NCI-H526 (cell line): Measurements from ENCODE around the gene SLC16A3.

Experiments
- DNase-seq, 2 experiments: peaks; one replicate each; lab custom pipeline; 2025; lab: John Stamatoyannopoulos, UW

SLC16A3 gene

DNA sequence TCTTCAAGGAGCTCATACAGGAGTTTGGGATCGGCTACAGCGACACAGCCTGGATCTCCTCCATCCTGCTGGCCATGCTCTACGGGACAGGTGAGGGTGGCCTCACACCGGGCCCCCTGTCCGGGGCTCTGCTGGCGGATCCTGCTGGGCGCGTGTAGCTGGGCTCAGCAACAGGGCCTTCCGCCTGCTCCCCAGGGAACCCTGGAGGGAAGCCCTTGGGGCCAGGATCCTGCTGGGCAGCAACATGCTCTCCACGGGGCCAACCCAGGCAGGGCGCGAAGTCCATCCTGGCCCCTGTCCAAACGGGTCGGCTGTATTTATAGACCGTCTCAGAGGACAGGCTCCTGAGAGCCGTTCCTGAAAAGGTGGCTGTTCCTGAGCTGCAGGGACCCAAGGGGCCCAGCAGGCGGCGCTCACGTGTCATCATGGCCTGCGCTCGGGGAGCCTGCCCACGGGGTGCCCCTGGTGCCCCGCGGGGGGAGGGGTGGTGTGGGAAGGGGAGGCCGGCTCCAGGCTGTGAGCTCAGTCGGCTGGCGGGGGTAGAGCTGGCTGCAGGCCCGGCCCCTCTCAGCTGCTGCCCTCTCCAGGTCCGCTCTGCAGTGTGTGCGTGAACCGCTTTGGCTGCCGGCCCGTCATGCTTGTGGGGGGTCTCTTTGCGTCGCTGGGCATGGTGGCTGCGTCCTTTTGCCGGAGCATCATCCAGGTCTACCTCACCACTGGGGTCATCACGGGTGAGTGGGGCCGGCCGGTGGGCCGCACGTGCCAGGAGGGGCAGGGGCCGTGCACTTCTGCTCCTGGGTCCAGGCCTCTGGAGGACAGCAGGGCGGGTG lies 7.5 kb downstream of the SLC16A3 start:
- peak; percentile 36 to 76 for DNase-seq

- no peak for DNase-seq
Observed at GRCh38 chr17:82237083-82237745, 8.4 kb downstream of the SLC16A3 start.

- DNase-seq = no peak
Observed at GRCh38 chr17:82237746-82238471, 9.1 kb downstream of the SLC16A3 start.

- DNase-seq = peak; percentile 39 to 64
Observed at GRCh38 chr17:82238472-82239201, 9.8 kb downstream of the SLC16A3 start.

- DNase-seq = no peak
Observed at GRCh38 chr17:82239401-82239925, 10.6 kb downstream of the SLC16A3 start.

- no peak for DNase-seq
Observed at GRCh38 chr17:82239926-82240505, 11.2 kb downstream of the SLC16A3 start.

GRCh38 chr17:82240506-82241182 lies 11.8 kb downstream of the SLC16A3 start:
- no peak for DNase-seq

DNA sequence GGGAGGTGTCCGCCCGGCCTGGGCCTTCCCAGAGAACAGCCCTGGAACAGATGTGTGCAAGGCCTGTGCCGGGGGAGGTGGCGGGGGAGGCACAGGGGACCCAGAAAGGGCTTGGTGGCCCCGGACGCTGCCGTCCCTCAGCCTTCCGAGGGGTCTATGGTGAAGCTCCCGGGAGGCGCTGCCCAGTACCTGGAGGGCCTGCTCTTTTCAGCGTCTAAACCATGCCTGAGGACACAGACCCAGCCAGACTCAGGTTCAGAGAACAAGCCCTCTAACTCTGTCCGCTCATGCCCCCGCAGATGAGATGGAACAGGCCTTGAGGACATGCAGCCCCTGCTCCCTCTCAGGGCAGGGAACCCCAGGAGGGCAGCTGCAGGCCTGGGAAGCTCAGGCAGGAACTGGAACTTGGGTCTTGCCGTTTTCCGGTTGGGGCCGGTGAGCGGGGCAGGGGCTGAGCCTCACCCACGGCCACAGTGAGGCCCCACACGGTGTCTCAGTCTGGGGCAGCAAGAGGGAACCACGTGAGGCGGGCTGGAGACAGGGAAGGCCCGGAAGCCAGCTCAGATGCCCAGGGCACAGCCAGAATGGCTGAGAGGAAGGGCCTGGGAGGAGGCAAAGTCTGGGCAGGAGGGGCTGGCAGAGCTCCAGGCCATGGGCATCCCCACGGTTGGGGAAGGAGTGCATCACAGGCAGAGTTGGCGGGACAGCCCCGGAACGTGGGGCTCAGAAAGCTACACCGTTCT lies 12.5 kb downstream of the SLC16A3 start:
- no peak for DNase-seq

DNA sequence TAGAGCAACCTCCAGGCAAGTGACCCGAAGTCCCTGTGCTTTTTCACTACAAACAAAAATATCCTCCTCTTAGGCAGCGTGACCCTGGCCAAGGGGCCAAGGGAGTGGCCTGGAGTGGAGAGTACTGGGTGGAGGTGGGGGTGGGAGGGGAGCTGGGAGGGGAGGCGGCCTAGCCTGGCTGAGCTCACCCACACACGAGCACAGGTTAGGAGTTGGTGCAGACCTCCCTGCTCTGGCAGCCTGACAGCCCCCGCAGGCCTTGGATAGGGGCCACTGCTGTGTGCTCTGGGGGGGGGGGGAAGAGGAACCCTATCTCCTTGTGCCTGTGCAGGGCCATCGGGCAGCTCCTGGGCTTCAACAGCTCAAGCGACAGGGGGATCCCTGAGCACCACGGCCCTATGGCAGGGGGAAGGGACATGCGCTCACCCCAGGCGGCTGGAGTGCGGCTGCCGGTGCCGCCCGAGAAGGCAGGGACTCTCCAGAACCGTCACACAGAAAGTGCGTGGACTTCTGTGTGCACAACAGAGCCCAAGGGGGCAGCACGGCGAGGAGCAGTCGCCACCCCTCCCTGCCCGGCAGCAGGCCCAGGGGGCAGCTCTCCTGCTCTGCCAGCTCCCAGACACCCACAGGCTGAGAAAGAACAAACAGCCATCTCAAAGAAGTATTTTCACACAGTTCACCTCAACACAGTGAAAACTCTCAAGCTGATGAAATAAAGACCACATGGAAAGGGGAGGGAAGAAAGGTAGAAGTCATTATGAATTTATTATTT lies 13.3 kb downstream of the SLC16A3 start:
- no peak for DNase-seq

DNA sequence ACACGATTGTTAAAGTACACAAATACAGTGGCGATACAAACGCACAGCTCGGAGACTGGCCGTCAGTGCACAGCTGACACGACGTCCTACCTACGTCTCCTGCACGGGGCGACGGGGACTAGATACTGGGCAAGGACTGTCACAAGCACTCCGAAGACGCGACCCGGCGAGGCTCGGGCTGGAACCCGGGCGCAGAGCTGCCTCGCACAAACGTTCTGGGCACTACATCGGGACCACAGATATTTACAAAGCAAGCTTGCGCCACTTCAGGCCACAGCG lies 13.8 kb downstream of the SLC16A3 start:
- DNase-seq = no peak

DNA sequence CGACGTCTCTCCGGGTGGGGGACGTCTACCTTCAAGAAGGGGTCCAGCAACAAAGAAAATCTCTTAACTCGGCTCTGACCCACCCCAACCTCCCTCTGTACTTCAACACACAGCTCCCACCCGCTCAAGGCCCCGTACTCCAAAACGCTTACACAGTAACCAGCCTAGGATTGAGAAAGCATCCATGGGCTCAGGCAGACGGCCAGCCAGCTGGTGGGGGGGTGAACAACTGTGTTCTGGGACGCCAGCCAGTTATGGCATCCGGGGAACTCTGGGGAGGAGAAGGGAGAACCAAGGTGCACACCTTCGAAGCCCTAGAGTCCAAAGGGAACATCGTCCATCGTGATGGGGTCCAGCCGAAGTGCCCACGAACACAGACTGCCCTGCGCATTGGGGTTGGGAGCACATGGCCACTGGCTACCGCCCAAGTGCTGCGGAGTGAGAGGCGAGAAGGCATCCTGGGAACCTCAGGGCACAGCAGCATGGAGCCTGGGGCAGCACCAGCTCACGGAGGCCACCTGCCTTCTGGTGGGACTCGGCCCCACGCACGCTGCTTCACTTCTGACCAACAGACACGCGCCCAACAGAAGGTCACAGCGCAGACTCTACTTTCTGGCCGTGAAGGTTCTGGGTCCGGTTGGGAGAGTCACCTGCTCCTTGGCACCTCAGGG lies 14.3 kb downstream of the SLC16A3 start:
- DNase-seq = no peak

DNA sequence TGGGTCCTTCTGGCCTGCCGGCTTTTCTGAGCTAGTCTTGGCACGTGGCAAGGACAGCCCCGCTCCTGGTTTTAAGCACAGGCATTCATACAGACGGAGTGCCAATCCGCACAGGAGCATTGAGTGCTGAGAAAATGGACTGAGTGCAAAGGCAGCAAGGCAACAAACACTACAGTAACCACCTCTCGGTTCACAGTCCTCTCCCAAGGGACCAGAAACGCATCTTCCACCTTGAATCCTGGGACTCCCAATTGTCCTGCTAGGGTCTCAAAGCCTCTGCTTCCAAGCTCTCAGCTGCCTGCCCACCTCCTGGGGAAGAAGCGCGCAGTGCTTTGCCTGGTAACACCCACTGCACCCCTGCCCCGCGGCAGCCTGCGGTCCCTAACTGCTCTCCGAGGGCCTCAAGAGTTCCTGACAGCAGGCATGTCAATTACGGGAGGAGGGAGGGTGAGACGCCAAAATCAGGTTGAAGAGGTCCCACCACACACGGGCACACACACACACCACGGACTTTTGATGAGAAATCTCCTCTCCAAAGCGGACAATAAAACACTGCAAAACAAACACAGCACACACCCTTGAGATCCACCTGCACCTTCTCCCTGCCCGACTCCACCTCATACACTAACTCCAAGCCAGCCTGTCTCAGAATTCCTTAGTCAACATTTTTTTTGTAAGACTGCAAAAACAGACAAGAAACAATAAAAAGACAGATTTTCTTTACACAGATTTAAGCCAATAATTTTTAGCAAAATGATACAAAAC lies 15.0 kb downstream of the SLC16A3 start:
- DNase-seq = no peak

DNA sequence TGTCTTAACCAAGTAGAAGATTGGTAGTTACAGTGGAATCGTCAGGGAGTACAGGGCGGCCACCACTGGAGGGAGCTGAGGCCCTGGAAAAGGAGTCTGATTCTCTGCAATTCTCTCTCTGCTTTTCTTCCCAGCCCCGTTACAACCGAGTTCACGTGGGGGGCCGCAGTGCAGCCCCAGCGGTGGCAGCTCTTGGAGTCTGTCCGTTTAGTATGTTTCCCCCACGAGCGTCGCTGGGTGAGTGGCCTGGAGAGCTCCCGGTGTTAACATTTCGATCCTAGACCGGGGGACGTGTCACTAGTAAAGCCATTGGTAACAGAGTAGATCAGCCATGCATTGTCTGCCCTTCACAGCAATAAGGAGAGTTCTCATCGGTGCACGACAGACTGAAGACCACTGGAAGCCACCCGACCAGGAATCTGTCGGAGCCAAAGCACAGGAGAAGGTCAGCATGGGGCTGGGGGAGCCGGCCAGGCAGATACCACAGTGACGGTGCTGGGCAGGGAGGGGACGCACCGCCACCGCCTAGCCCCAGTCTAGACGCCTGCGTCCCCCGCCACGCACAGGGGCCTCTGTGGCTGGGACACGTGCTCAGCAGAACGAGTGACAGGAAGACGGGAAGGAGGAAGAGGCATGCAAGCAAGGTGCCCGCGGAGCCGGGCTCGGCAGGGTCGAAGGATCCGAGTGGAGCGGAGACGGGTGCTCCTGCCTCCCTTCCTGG lies 15.7 kb downstream of the SLC16A3 start:
- DNase-seq = peak in 1 of 2 experiments; percentile 25

DNA sequence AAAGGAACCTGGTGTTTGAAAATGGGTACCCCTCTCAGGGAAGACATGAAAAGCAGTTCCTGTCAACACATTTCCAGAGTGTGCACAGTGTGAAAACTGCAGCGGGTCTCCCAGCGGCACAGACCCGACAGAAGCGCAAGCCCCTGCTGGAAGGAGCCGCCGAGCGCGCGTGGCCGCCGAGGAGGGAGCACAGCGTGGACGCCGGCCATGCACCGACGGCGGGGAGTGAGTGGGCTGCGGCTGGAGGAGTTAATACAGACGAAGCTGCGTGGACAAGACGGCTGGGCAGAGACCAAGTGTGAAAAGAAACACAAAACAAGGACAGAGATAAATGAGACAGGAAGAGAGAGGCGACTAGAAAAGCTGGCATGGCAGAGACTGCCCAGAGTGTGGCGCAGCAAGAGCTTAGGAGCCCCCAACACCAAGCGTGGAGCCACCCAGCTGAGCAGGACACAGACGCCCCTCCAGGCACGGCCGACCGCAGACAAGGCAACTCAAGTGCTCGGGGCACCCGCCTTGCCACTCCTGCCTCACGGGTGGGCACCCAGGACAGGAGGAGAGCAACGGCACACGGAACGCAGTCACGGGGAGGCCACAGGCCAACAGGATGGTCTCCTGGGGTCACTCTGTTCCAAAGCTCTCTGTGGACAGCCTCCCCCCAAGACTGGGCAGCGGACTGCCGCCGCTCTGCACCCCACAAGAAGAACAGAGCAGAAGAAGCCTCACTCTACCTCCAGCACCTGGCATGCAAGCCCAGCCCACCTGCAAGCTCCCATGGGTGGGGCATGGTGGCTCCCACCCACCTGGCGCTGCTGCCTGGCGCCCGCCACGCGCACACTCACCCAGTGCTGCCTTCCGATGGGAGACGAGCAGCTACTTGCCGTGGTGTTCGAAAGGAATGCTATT lies 16.5 kb downstream of the SLC16A3 start:
- DNase-seq = no peak

DNA sequence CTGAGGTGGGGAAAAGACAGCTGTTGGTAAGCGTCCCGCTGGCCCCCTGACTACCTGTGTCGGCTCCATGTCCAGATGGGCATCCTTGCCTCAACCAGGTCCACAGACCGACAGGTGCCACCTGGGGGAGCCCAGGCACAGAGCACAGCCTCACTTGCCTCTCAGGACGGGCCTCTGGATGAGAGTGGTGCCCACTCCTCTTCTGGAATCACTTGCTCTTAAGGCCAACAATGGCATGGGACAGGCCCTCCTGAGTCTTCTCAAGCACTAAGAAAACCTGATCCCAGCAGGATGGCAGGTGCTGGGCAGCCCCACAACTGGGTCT lies 17.2 kb downstream of the SLC16A3 start:
- no peak for DNase-seq

- peak in 1 of 2 experiments; percentile 39 for DNase-seq
Observed at GRCh38 chr17:82246365-82247181, 17.7 kb downstream of the SLC16A3 start.
